K562 (cell line): ENCODE results near the gene ESPN. TPM values are rescaled to one million over a fixed set of nuclear protein-coding genes. Genes with fewer than 3 reads are reported as not detected.
A peak's percentile ranks its signal among the peaks of the same experiment; 100 is the strongest.
"Not testable (repeated sequence)": the region's sequence is repeated elsewhere in the genome, so short reads cannot be mapped to it uniquely, and the experiment has no call there.

Source experiments
- ATAC-seq: fragments of 200-7000 bp; cut with Tn5 transposase; 3 replicates; pipeline ENCODE4 v1.9.1; 2020; ENCODE audit warnings: moderate library complexity
- BruUV-seq: library from RNA; stranded (reverse); fragments of 400-500 nt; replicated peaks from 2 replicates; lab custom pipeline; 2021; lab: Mats Ljungman, UMichigan
- CTCF ChIA-PET: fragments of 300-600 bp; formaldehyde crosslinking; extraction: SDS; loops from one replicate; lab custom pipeline; 2021; ENCODE audit warnings: low intra/inter-chr PET ratio; lab: Yijun Ruan, JAX
- POLR2A ChIA-PET: fragments of 300-600, 350-650 bp; sonication (Branson Sonifier 250); formaldehyde crosslinking; extraction: SDS; loops from one replicate; lab custom pipeline; 2021; ENCODE audit warnings: antibody characterized with exemption, inconsistent platforms; lab: Yijun Ruan, JAX
- DNase-seq, 4 experiments: peaks; one replicate each; pipeline versions ENCODE4 v3.0.0 to v3.0.0-alpha.2; 2011 to 2018; ENCODE audit warnings: low spot score in 3 of 4, mixed read lengths in 3 of 4; ENCODE audit errors: extremely low read depth in 1 of 4
- FAIRE-seq: peaks from 2 replicates; lab custom pipeline; 2011; peaks lifted over from hg19 to GRCh38; lab: Jason Lieb, UNC
- H2AFZ ChIP-seq: 2 replicates; pipeline ENCODE4 v1.6.0; 2011; ENCODE audit warnings: low read depth, low read length, control low read depth, inconsistent platforms
- H3K27ac ChIP-seq: fragments of 200-600 bp; 3 replicates; pipeline ENCODE4 v1.8.0; 2011; ENCODE audit warnings: low read depth, mild to moderate bottlenecking, control low read depth, inconsistent platforms, low read length, moderate library complexity, mixed read lengths; ENCODE audit errors: extremely low read depth
- H3K27me3 ChIP-seq, 2 experiments: fragments of 300-600 bp in 1 of 2; 2 replicates in 1 of 2; 3 replicates in 1 of 2; pipeline versions ENCODE4 v1.6.0 to v1.8.0; 2011; ENCODE audit warnings: inconsistent platforms in 2 of 2, low read length in 2 of 2, mild to moderate bottlenecking in 1 of 2, mixed read lengths in 1 of 2, moderate library complexity in 1 of 2; ENCODE audit not compliant: control insufficient read depth in 2 of 2, insufficient read depth in 2 of 2
- H3K36me3 ChIP-seq: fragments of 300-600 bp; 3 replicates; pipeline ENCODE4 v1.8.0; 2011; ENCODE audit warnings: mild to moderate bottlenecking, low read length, inconsistent platforms; ENCODE audit not compliant: control insufficient read depth, insufficient read depth
- H3K4me1 ChIP-seq, 2 experiments: fragments of 200-600 bp in 1 of 2; replicated peaks in 1 of 2; 2 replicates in 1 of 2; 3 replicates in 1 of 2; pipeline versions ENCODE4 v1.5.1 to v1.8.0; 2011; ENCODE audit warnings: inconsistent platforms in 2 of 2, low read length in 2 of 2, mild to moderate bottlenecking in 1 of 2, mixed read lengths in 1 of 2, moderate library complexity in 1 of 2; ENCODE audit not compliant: control insufficient read depth in 2 of 2, insufficient read depth in 2 of 2
- H3K4me2 ChIP-seq: 2 replicates; pipeline ENCODE4 v1.6.1; 2011; ENCODE audit warnings: low read length, control low read depth, inconsistent platforms, mixed read lengths; ENCODE audit not compliant: insufficient read depth
- H3K4me3 ChIP-seq: fragments of 200-600 bp; sonication (generic), shearing (Covaris generic); 2 replicates; pipeline ENCODE4 v1.5.1; 2016; ENCODE audit warnings: control low read depth, inconsistent platforms
- H3K79me2 ChIP-seq: fragments of 200-600 bp; 3 replicates; pipeline ENCODE4 v1.8.0; 2011; ENCODE audit warnings: low read length, inconsistent platforms; ENCODE audit not compliant: control insufficient read depth, insufficient read depth
- H3K9ac ChIP-seq, 2 experiments: 2 replicates each; pipeline versions ENCODE4 v1.6.0 to v1.6.1; 2011; ENCODE audit warnings: low read depth in 2 of 2, low read length in 2 of 2, control low read depth in 1 of 2, inconsistent platforms in 1 of 2, mild to moderate bottlenecking in 1 of 2, mixed read lengths in 1 of 2; ENCODE audit not compliant: insufficient read depth in 1 of 2
- H3K9me1 ChIP-seq: one replicate; pipeline ENCODE4 v1.6.0; 2011; ENCODE audit warnings: inconsistent platforms, mild to moderate bottlenecking, low read length, moderate library complexity; ENCODE audit not compliant: control insufficient read depth, insufficient read depth
- H3K9me3 ChIP-seq: replicated peaks from 2 replicates; pipeline ENCODE4 v1.5.1; 2011; ENCODE audit warnings: low read depth, low read length, inconsistent platforms; ENCODE audit not compliant: control insufficient read depth, insufficient read depth
- H4K20me1 ChIP-seq: replicated peaks from 2 replicates; pipeline ENCODE4 v1.6.1; 2011; ENCODE audit warnings: low read length, inconsistent platforms, mixed read lengths; ENCODE audit not compliant: control insufficient read depth, insufficient read depth
- WGBS: fragments of 100-300 bp; shearing (Covaris generic); methylation state at CpG from one replicate; pipeline ENCODE4 v1.1.6; 2016; ENCODE audit warnings: low coverage, mixed read lengths; ENCODE audit not compliant: insufficient coverage; ENCODE audit errors: missing lambda C conversion rate; 5-methylcytosine and 5-hydroxymethylcytosine counted together
- in situ Hi-C: fragments of 300-500 bp; cut with MboI; formaldehyde crosslinking; loops from 4 replicates; pipeline ENCODE4 v1.15.0; 2018; ENCODE audit warnings: inconsistent platforms, mixed read lengths
- intact Hi-C: fragments of 100-400 bp; cut with micrococcal nuclease; formaldehyde crosslinking; loops from 2 replicates; pipeline ENCODE4 v1.14.2; 2022
- polyA plus RNA-seq, 8 experiments: library from polyadenylated mRNA; depleted of rRNA in 4 of 8; stranded (reverse) in 5 of 8; unstranded in 3 of 8; fragments of >200 nt; fragmentation: Nextera tagmentation in 2 of 8; fragmentation: Illumina TruSeq in 1 of 8; extraction: Ambion mirVana in 2 of 8; extraction: Trizol in 1 of 8; gene quantifications; 2 replicates each; pipeline versions ENCODE4 v1.2.1 to v1.2.3, GENCODE V29; 2011 to 2014; ENCODE audit warnings: inconsistent platforms in 1 of 8, missing spikeins in 1 of 8
- total RNA-seq, 7 experiments: library from RNA; depleted of rRNA in 6 of 7; stranded (reverse); fragments of >200 nt in 6 of 7; fragmentation: Illumina TruSeq in 2 of 7; extraction: Trizol in 2 of 7; gene quantifications; 2 replicates each; pipeline versions ENCODE4 v1.2.1 to v1.2.3, GENCODE V29; 2011 to 2021; ENCODE audit warnings: low replicate concordance in 1 of 7
- TF ChIP-seq, protein P1 (sequence below), 3 experiments: IDR thresholded peaks in 2 of 3; conservative IDR thresholded peaks in 1 of 3; 2 replicates each; pipeline ENCODE4 v1.5.1; 2011 to 2012; ENCODE audit warnings: low read length in 3 of 3, mild to moderate bottlenecking in 3 of 3, control low read depth in 2 of 3, improper control_type of control experiment in 1 of 3, inconsistent platforms in 1 of 3, low read depth in 1 of 3, mixed read lengths in 1 of 3, moderate library complexity in 1 of 3; ENCODE audit not compliant: insufficient read depth in 2 of 3

Gene ESPN
- total and polyA plus RNA-seq, 9 of the 15 experiments (the other 6 are each of a cell fraction or from before 2014, with no cell fraction given): 0.07 to 1.2 (median 0.45) TPM; not detected in 3

GRCh38 chr1:6455752-6456520, 31.4 kb downstream of the ESPN start:
- H3K79me2 ChIP-seq, H2AFZ ChIP-seq, H3K9me3 ChIP-seq, CTCF ChIA-PET, H3K9me1 ChIP-seq, intact Hi-C loops, H3K4me3 ChIP-seq, BruUV-seq, H3K9ac ChIP-seq, H3K4me2 ChIP-seq, in situ Hi-C loops, H3K36me3 ChIP-seq, DNase-seq, H3K27ac ChIP-seq: not testable (repeated sequence)
- peak; percentile 58 for ATAC-seq
- Histone ChIP-seq H4K20me1 (peaks cover 11% of the 10 kb centered on the region; the same call in 1 of the 2 replicates), H3K27me3 (peaks cover 37 to 81% of the 10 kb centered on the region in 2 experiments), H3K4me1 (peaks cover 0 to 49% of the 10 kb centered on the region in 2 experiments; a peak in 2 of 5 replicates)
- peak; percentile 79 for FAIRE-seq
- TF ChIP-seq, protein P1, sequence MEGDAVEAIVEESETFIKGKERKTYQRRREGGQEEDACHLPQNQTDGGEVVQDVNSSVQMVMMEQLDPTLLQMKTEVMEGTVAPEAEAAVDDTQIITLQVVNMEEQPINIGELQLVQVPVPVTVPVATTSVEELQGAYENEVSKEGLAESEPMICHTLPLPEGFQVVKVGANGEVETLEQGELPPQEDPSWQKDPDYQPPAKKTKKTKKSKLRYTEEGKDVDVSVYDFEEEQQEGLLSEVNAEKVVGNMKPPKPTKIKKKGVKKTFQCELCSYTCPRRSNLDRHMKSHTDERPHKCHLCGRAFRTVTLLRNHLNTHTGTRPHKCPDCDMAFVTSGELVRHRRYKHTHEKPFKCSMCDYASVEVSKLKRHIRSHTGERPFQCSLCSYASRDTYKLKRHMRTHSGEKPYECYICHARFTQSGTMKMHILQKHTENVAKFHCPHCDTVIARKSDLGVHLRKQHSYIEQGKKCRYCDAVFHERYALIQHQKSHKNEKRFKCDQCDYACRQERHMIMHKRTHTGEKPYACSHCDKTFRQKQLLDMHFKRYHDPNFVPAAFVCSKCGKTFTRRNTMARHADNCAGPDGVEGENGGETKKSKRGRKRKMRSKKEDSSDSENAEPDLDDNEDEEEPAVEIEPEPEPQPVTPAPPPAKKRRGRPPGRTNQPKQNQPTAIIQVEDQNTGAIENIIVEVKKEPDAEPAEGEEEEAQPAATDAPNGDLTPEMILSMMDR (IDR thresholded peaks at IDR 0.05 in 2 of 3, conservative IDR thresholded peaks at IDR 0.05 in 1 of 3; ENCODE audit: insufficient read depth in 2 of 3, low read depth in 1 of 3, low read length in 3 of 3): peak in 2 of 3 experiments; percentile 11 to 15; a peak in 1 of 6 replicates
- WGBS: 47% methylated on average over 51 of the region's 58 CpGs
- POLR2A ChIA-PET: interaction anchor here (0.9 kb wide), 1 partner anchor 24 kb away, joined by 3 read pairs; no protein-coding TSS in a partner anchor
